HG03565 (cell line): ENCODE results near the gene IAH1.
"Not testable (repeated sequence)": the region's sequence is repeated elsewhere in the genome, so short reads cannot be mapped to it uniquely, and the experiment has no call there.

Experiments used
- ATAC-seq: cut with Tn5 transposase; IDR thresholded peaks from one replicate; pipeline ENCODE4 v1.9.1; 2021; ENCODE audit warnings: mild to moderate bottlenecking, moderate library complexity; ENCODE audit not compliant: unreplicated experiment

IAH1 gene

GRCh38 chr2:9473308-9473984, 905 bp upstream of the IAH1 start:
- ATAC-seq: no peak

GRCh38 chr2:9473985-9474360, 378 bp upstream of the IAH1 start:
- no peak for ATAC-seq

- ATAC-seq: no peak
These were observed 3.6 kb downstream of the IAH1 start for GRCh38 chr2:9477914-9478313.

GRCh38 chr2:9478526-9478925, 4.2 kb downstream of the IAH1 start:
- ATAC-seq: no peak

- ATAC-seq: no peak
These were observed 5.8 kb downstream of the IAH1 start for GRCh38 chr2:9480157-9480556.

GRCh38 chr2:9483107-9483506, 8.8 kb downstream of the IAH1 start:
- no peak for ATAC-seq

GRCh38 chr2:9484533-9484932, 10.2 kb downstream of the IAH1 start:
- ATAC-seq: no peak

- ATAC-seq: no peak
These were observed 14.5 kb downstream of the IAH1 start for GRCh38 chr2:9488583-9489547.

GRCh38 chr2:9490789-9491188, 16.4 kb downstream of the IAH1 start:
- no peak for ATAC-seq

- no peak for ATAC-seq
These were observed 18.6 kb downstream of the IAH1 start for GRCh38 chr2:9492927-9493326.

- no peak for ATAC-seq
These were observed 19.1 kb downstream of the IAH1 start for GRCh38 chr2:9493478-9493877.

- ATAC-seq: no peak
These were observed 19.7 kb downstream of the IAH1 start for GRCh38 chr2:9494081-9494480.

- ATAC-seq: no peak
These were observed 22.7 kb downstream of the IAH1 start for GRCh38 chr2:9497017-9497416.

GRCh38 chr2:9498210-9498609, 23.9 kb downstream of the IAH1 start:
- ATAC-seq: no peak

GRCh38 chr2:9508931-9509330, 34.6 kb downstream of the IAH1 start:
- no peak for ATAC-seq

- ATAC-seq: not testable (repeated sequence)
These were observed 39.6 kb downstream of the IAH1 start for GRCh38 chr2:9513946-9514345.

- no peak for ATAC-seq
These were observed 42.9 kb downstream of the IAH1 start for GRCh38 chr2:9517118-9517782.

GRCh38 chr2:9518163-9518562, 43.8 kb downstream of the IAH1 start:
- ATAC-seq: no peak

GRCh38 chr2:9518780-9519179, 44.4 kb downstream of the IAH1 start:
- ATAC-seq: no peak

- ATAC-seq: no peak
These were observed 44.9 kb downstream of the IAH1 start for GRCh38 chr2:9519250-9519649.

- no peak for ATAC-seq
These were observed 49.9 kb downstream of the IAH1 start for GRCh38 chr2:9524291-9524690.

GRCh38 chr2:9525266-9525665, 50.9 kb downstream of the IAH1 start:
- no peak for ATAC-seq
